SK-N-SH treated with all-trans-retinoic acid at 6 μM for 48 hours (cell line): ENCODE data around the gene ZNRF4.

Experiments used
- CSDC2 ChIP-seq: fragments of 250-450 bp; sonication (Bioruptor Pico); IDR thresholded peaks from 2 replicates; pipeline ENCODE4 v1.5.0; 2020; ENCODE audit warnings: mild to moderate bottlenecking, moderate library complexity
- TOX ChIP-seq: fragments of 250-450 bp; sonication (Bioruptor Pico); IDR thresholded peaks from 2 replicates; pipeline ENCODE4 v1.8.0; 2021; ENCODE audit warnings: mild to moderate bottlenecking, moderate library complexity, borderline replicate concordance

GRCh38 chr19:5455367-5456129 lies at the start of gene ZNRF4:
- TF ChIP-seq CSDC2 (CRISPR knock-in tag) (no peak), TOX (no peak)
